ENCODE measurements around the gene FAM3C. TPM values are rescaled to one million over a fixed set of nuclear protein-coding genes. Genes with fewer than 3 reads are reported as not detected.

The FAM3C gene
- total RNA-seq, 1 donor from 2014 or later = 59.3 TPM

GRCh38 chr7:121390109-121390508, 6.0 kb downstream of the FAM3C start:
- POLR2A ChIA-PET = interaction anchor here (0.5 to 1.1 kb wide), 2 partner anchors 9 to 14 kb away, joined by 4 to 6 read pairs; no protein-coding TSS in a partner anchor
- intact Hi-C loops (cut with micrococcal nuclease) = no loop called here
- H3K27me3 Mint-ChIP-seq = no peaks in the 10 kb centered on the region
- CTCF ChIA-PET = interaction anchor here (0.9 kb wide), 1 partner anchor 23 kb away, joined by 3 read pairs; no protein-coding TSS in a partner anchor
- DNase-seq = no peak
- no peak overlapping the region for H3K4me3 Mint-ChIP-seq
- H3K9me3 Mint-ChIP-seq = peaks cover 10% of the 10 kb centered on the region
- TF ChIP-seq CTCF (IDR thresholded peaks at IDR 0.05) = no peak
- H3K4me1 Mint-ChIP-seq = peaks cover 92% of the 10 kb centered on the region
- peak overlapping the region; percentile 71 for H3K27ac Mint-ChIP-seq
- peaks cover 31% of the 10 kb centered on the region for H3K36me3 Mint-ChIP-seq (ENCODE audit: low read depth)
- ATAC-seq (ENCODE audit: low read depth) = no peak

- H3K4me3 Mint-ChIP-seq = peak overlapping the region; percentile 50
- H3K4me1 Mint-ChIP-seq = peaks cover 94% of the 10 kb centered on the region
- H3K27ac Mint-ChIP-seq = peak overlapping the region; percentile 71
- DNase-seq (no peak), ATAC-seq (ENCODE audit: low read depth) (no peak)
- TF ChIP-seq CTCF (IDR thresholded peaks at IDR 0.05) = no peak
- no peaks in the 10 kb centered on the region for H3K27me3 Mint-ChIP-seq
- peaks cover 10% of the 10 kb centered on the region for H3K9me3 Mint-ChIP-seq
- H3K36me3 Mint-ChIP-seq (ENCODE audit: low read depth) = peaks cover 29% of the 10 kb centered on the region
- ChIA-PET CTCF (interaction anchor here (0.7 kb wide), 1 partner anchor 20 kb away, joined by 3 read pairs; no protein-coding TSS in a partner anchor), POLR2A (interaction anchor here (1.2 to 1.9 kb wide), 4 partner anchors 10 to 439 kb away, joined by 3 to 8 read pairs (median 5); partner anchors contain the start of gene ING3)
- intact Hi-C loops (cut with micrococcal nuclease) = no loop called here
Measured at GRCh38 chr7:121388950-121389349, 7.2 kb downstream of the FAM3C start.

- TF ChIP-seq CTCF (IDR thresholded peaks at IDR 0.05) = no peak
- ChIA-PET CTCF (interaction anchor here (1.1 to 5.5 kb wide), 5 partner anchors 10 to 162 kb away, joined by 3 to 37 read pairs (median 7); partner anchors contain the start of gene FAM3C), POLR2A (interaction anchor here (1.3 to 9.5 kb wide), 5 partner anchors 9 to 19 kb away, joined by 4 to 116 read pairs (median 5); partner anchors contain the start of gene FAM3C)
- Mint-ChIP-seq H3K9me3 (no peaks in the 10 kb centered on the region), H3K27ac (peak overlapping the region; percentile 83), H3K36me3 (ENCODE audit: low read depth) (peaks cover 24% of the 10 kb centered on the region), H3K27me3 (no peaks in the 10 kb centered on the region), H3K4me1 (peaks cover 96% of the 10 kb centered on the region), H3K4me3 (peak overlapping the region; percentile 54)
- intact Hi-C loops (cut with micrococcal nuclease) = loop anchor here (1.0 kb wide), 3 partner anchors 8 to 13 kb away; partner anchors contain the start of gene FAM3C
- DNase-seq (no peak), ATAC-seq (ENCODE audit: low read depth) (peak; percentile 86)
Measured at GRCh38 chr7:121385800-121386179, 10.3 kb downstream of the FAM3C start.

GRCh38 chr7:121385056-121385799, 10.9 kb downstream of the FAM3C start:
- Mint-ChIP-seq H3K9me3 (no peaks in the 10 kb centered on the region), H3K36me3 (ENCODE audit: low read depth) (peaks cover 28% of the 10 kb centered on the region), H3K27ac (peak overlapping the region; percentile 83), H3K4me3 (peak overlapping the region; percentile 54), H3K27me3 (no peaks in the 10 kb centered on the region), H3K4me1 (peaks cover 96% of the 10 kb centered on the region)
- no peak for TF ChIP-seq CTCF (IDR thresholded peaks at IDR 0.05)
- POLR2A ChIA-PET = interaction anchor here (0.7 to 9.5 kb wide), 6 partner anchors 9 to 18 kb away, joined by 3 to 116 read pairs (median 5); partner anchors contain the start of gene FAM3C
- intact Hi-C loops (cut with micrococcal nuclease) = loop anchor here (1.0 kb wide), 3 partner anchors 8 to 13 kb away; partner anchors contain the start of gene FAM3C
- DNase-seq = no peak
- no peak for ATAC-seq (ENCODE audit: low read depth)
- CTCF ChIA-PET = interaction anchor here (1.1 to 5.5 kb wide), 5 partner anchors 11 to 162 kb away, joined by 3 to 37 read pairs (median 7); partner anchors contain the start of gene FAM3C

GRCh38 chr7:121384265-121384664, 11.8 kb downstream of the FAM3C start:
- peaks cover 96% of the 10 kb centered on the region for H3K4me1 Mint-ChIP-seq
- intact Hi-C loops (cut with micrococcal nuclease) = no loop called here
- H3K27me3 Mint-ChIP-seq = no peaks in the 10 kb centered on the region
- DNase-seq (no peak), ATAC-seq (ENCODE audit: low read depth) (peak; percentile 10)
- peak overlapping the region; percentile 83 for H3K27ac Mint-ChIP-seq
- CTCF ChIA-PET = interaction anchor here (2.4 to 5.5 kb wide), 2 partner anchors 12 to 17 kb away, joined by 18 to 37 read pairs; partner anchors contain the start of gene FAM3C
- no peaks in the 10 kb centered on the region for H3K9me3 Mint-ChIP-seq
- H3K36me3 Mint-ChIP-seq (ENCODE audit: low read depth) = peaks cover 37% of the 10 kb centered on the region
- TF ChIP-seq CTCF (IDR thresholded peaks at IDR 0.05) = no peak
- peak overlapping the region; percentile 62 for H3K4me3 Mint-ChIP-seq
- POLR2A ChIA-PET = interaction anchor here (3.7 to 9.5 kb wide), 2 partner anchors 10 to 11 kb away, joined by 38 to 116 read pairs; partner anchors contain the start of gene FAM3C

Data from activated B cell treated with CpG ODN at 0.5 μM for 24 hours (primary cell).